Upper lobe of right lung (tissue), 1 donor: ENCODE results near the gene AADACL3. TPM values are rescaled to one million over a fixed set of nuclear protein-coding genes. Genes with fewer than 3 reads are reported as not detected.

Source experiments
- ATAC-seq: fragments of 200-7000 bp; cut with Tn5 transposase; one replicate; pipeline ENCODE4 v1.9.1; 2020; ENCODE audit warnings: mild to moderate bottlenecking, moderate library complexity
- DNase-seq: peaks from one replicate; pipeline ENCODE4 v3.0.0-alpha.2; 2020
- H3K27ac ChIP-seq: fragments of 200-600 bp; one replicate; pipeline ENCODE4 v1.8.0; 2022
- H3K27me3 ChIP-seq: fragments of 200-600 bp; one replicate; pipeline ENCODE4 v1.8.0; 2022; ENCODE audit warnings: mild to moderate bottlenecking
- H3K36me3 ChIP-seq: fragments of 200-600 bp; one replicate; pipeline ENCODE4 v1.8.0; 2022
- H3K4me1 ChIP-seq: fragments of 200-600 bp; one replicate; pipeline ENCODE4 v1.8.0; 2022
- H3K4me3 ChIP-seq: fragments of 200-600 bp; one replicate; pipeline ENCODE4 v1.8.0; 2022; ENCODE audit warnings: mild to moderate bottlenecking
- H3K9me3 ChIP-seq: fragments of 200-600 bp; one replicate; pipeline ENCODE4 v1.8.0; 2022
- CTCF ChIP-seq: fragments of 200-600 bp; IDR thresholded peaks from one replicate; pipeline ENCODE4 v1.8.0; 2022; ENCODE audit warnings: antibody characterized with exemption
- intact Hi-C: fragments of 100-400 bp; cut with DNase I; formaldehyde crosslinking; loops from one replicate; pipeline ENCODE4 v1.11.0; 2022
- total RNA-seq: library from RNA; stranded (reverse); fragmentation: NEBNext Ultra II Directional; extraction: Animal tissue kit (Norgen Biotek cat#: 25700); gene quantifications from one replicate; pipeline ENCODE4 v1.2.1, GENCODE V29; 2021
- donor health status: DM: no; HTN: yes; CAD: no; lungs with severe emphysema.

The AADACL3 gene
- total RNA-seq, 1 donor from 2014 or later = not detected

GRCh38 chr1:12748778-12749355 is 33.0 kb downstream of the AADACL3 start:
- ATAC-seq = no peak
- TF ChIP-seq CTCF = no peak
- no peaks in the 10 kb centered on the region for H3K36me3 ChIP-seq
- DNase-seq = no peak
- intact Hi-C loops = no loop called here
- no peak overlapping the region for H3K27ac ChIP-seq
- H3K4me3 ChIP-seq = no peak overlapping the region
- no peaks in the 10 kb centered on the region for H3K4me1 ChIP-seq
- peaks cover 8% of the 10 kb centered on the region for H3K9me3 ChIP-seq
- H3K27me3 ChIP-seq = no peaks in the 10 kb centered on the region

GRCh38 chr1:12754738-12755137 is 38.8 kb downstream of the AADACL3 start:
- H3K9me3 ChIP-seq = no peaks in the 10 kb centered on the region
- DNase-seq = no peak
- no peaks in the 10 kb centered on the region for H3K4me1 ChIP-seq
- TF ChIP-seq CTCF = no peak
- intact Hi-C loops = no loop called here
- no peaks in the 10 kb centered on the region for H3K36me3 ChIP-seq
- no peak overlapping the region for H3K4me3 ChIP-seq
- ATAC-seq = no peak
- no peak overlapping the region for H3K27ac ChIP-seq
- H3K27me3 ChIP-seq = peaks cover 6% of the 10 kb centered on the region

GRCh38 chr1:12756273-12756672 is 40.4 kb downstream of the AADACL3 start:
- no peaks in the 10 kb centered on the region for H3K36me3 ChIP-seq
- H3K9me3 ChIP-seq = no peaks in the 10 kb centered on the region
- H3K27ac ChIP-seq = no peak overlapping the region
- DNase-seq = no peak
- no peak for ATAC-seq
- no peaks in the 10 kb centered on the region for H3K4me1 ChIP-seq
- no peak overlapping the region for H3K4me3 ChIP-seq
- intact Hi-C loops = no loop called here
- TF ChIP-seq CTCF = no peak
- peaks cover 10% of the 10 kb centered on the region for H3K27me3 ChIP-seq

- Histone ChIP-seq H3K27ac (no peak overlapping the region), H3K27me3 (peaks cover 10% of the 10 kb centered on the region), H3K4me3 (no peak overlapping the region), H3K4me1 (no peaks in the 10 kb centered on the region), H3K9me3 (no peaks in the 10 kb centered on the region), H3K36me3 (no peaks in the 10 kb centered on the region)
- intact Hi-C loops = no loop called here
- TF ChIP-seq CTCF = no peak
- no peak for ATAC-seq
- DNase-seq = no peak
Measured at GRCh38 chr1:12756768-12757413, 41.0 kb downstream of the AADACL3 start.

- DNase-seq = no peak
- Histone ChIP-seq H3K27me3 (peaks cover 10% of the 10 kb centered on the region), H3K27ac (no peak overlapping the region), H3K4me1 (no peaks in the 10 kb centered on the region), H3K9me3 (no peaks in the 10 kb centered on the region), H3K36me3 (no peaks in the 10 kb centered on the region), H3K4me3 (no peak overlapping the region)
- intact Hi-C loops = no loop called here
- TF ChIP-seq CTCF = no peak
- no peak for ATAC-seq
Measured at GRCh38 chr1:12757836-12758235, 41.9 kb downstream of the AADACL3 start.
